SK-N-DZ (cell line): Measurements from ENCODE around the gene ERI2.
A peak's percentile ranks its signal among the peaks of the same experiment; 100 is the strongest.
"Not testable (repeated sequence)": the region's sequence is repeated elsewhere in the genome, so short reads cannot be mapped to it uniquely, and the experiment has no call there.

Source experiments
- DNase-seq: peaks from one replicate; pipeline ENCODE4 v3.0.0-alpha.2; 2015; ENCODE audit warnings: low spot score
- small RNA-seq, 2 experiments: library from RNA; depleted of rRNA; stranded (forward); fragments of <200 nt; gene quantifications; one replicate each; pipeline ENCODE3, GENCODE V24; 2014

ERI2 gene

DNA sequence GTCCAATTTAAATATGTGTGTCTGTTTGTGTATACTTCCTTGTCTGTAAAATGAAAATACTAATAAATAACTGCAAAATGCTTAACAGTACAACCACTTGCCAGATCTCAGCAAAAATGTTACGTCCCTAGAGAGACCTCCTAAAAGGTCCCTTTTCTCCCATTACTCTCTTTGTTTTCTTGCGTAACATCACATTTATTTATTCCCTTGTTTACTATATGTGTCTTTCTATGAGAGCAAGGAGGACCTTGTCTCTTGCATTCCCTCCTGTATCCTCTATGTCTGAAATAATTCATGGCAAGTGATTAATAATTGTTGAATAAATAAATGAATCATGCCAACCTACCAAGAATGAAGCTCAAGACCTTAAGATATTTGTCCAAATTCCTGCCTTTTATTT lies 40.5 kb downstream of the ERI2 start:
- no peak for DNase-seq

DNA sequence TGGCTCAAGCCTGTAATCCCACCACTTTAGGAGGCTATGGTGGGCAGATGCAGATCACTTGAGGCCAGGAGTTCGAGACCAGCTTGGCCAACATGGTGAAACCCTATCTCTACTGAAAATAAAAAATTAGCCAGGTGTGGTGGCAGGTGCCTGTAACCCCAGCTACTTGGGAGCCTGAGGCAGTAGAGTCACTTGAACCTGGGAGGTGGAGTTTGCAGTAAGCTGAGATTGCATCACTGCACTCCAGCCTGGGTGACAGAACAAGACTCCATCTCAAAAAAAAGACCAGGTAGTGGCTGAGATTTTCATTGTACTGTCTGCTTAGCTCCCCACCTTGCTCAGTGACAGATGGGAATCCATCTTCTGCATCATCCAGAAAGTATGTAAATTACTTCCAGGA lies 41.8 kb downstream of the ERI2 start:
- not testable (repeated sequence) for DNase-seq

DNA sequence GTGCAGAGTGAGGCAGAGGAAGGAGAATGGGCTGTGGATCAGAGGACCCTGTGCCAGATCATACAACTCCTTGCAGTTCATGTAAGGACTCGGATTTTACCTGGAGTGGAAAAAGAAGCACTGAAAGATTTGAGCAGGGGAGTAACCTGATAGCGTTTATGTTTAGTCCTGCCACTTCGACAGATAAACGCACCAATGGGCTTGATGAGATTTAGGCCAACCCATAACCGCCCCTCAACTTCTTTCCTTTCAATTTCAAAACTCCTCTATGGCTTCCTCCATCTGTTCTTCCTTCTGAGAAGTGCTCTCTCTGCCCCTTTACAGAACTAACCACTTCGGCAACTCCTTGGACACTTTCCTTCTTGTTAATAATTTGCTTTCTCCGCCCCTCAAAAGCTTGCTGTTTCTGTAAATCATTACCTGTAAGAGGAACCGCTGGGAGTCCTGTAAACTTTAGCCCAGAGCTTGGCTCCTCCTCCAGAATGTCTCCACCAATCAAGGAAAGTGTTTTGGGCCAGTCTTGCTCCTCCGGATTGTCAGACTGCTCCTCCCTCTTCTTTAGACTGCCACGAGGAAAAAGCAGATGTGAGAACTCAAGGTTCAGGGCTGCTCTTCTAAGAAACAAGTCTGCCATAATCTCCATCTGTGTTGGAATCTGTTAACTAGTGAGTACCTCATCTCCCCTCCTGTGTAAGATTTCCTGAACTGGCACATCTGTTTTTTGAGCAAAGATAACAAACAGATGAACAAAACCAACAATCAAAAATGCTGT lies 42.6 kb downstream of the ERI2 start, which contains the start of gene ACSM3:
Gene ACSM3 (plus strand): TSS at position 554 of the 772 bp plus-strand sequence. CDS start 6,021 bp downstream, outside the sequence.
- DNase-seq: peak; percentile 5

DNA sequence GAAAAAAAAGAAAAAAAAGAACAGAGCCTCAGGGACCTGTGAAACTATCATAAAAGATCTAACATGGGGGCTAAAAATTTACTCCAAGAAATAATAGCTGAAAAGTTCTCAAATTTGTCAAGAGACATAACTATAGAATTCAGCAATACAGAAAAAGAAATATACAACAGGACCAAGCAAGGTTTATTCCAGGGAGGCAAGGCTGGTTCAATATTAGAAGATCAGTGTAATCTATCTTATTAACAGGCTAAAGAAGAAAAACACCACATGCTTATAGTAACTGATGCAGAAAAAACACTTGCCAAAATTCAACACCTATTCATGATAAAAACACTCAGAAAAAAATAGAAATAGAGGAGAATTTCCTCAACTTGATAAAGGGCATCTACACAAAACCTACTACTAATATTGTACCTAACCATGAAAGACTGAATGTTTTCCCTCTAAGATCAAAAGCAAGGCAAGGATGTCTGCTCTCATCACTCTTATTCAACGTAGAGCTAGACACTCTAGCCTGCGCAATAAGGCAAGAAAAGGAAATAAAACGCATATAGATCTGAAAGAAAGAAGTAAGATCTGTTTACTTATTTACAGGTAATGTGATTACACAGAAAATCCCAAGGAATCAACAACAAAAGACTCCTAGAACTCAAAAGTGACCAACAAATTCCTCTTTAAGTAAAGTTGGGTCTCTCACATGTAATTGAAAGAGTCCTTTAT lies 43.7 kb downstream of the ERI2 start:
- DNase-seq: no peak

DNA sequence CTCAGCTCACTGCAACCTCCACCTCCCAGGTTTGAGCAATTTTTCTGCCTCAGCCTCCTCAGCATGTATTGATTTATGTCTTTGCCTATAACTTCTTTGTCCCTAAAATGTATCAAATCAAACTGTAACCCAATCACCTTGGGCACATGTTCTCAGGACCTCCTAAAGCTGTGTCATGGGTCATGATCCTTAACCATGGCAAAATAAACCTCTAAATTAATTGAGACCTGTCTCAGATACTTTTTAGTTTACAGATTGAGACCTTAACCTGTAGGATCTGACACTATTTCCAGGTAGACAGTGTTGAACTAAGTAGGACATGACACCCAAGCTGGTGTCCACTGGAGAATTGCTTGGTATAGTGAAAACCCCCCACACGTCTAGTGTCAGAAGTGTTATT lies 45.1 kb downstream of the ERI2 start:
- no peak for DNase-seq

DNA sequence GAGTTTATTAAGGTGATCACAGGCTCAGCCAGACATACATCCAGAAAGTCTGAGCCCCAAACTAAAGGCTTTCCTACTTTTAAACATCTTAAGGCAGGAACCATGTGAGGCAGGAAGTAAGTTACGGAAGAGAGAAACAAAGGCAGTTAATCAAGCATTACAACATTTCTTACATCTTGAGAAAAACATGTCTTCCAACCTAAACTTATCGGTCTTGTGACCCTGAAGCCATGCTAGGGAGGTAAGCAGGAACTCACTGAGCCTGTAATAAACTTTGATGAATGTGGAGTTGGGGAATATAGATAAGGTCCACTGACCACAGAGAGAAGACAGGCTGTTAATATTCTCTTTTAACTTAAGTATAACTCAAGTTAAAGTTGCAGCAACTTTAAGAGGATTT lies 45.9 kb downstream of the ERI2 start:
- DNase-seq: no peak

DNA sequence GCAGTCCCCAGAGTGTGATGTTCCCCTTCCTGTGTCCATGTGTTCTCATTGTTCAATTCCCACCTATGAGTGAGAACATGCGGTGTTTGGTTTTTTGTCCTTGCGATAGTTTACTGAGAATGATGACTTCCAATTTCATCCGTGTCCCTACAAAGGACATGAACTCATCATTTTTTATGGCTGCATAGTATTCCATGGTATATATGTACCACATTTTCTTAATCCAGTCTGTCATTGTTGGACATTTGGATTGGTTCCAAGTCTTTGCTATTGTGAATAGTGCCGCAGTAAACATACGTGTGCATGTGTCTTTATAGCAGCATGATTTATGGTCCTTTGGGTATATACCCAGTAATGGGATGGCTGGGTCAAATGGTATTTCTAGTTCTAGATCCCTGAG lies 50.5 kb downstream of the ERI2 start:
- DNase-seq: not testable (repeated sequence)

DNA sequence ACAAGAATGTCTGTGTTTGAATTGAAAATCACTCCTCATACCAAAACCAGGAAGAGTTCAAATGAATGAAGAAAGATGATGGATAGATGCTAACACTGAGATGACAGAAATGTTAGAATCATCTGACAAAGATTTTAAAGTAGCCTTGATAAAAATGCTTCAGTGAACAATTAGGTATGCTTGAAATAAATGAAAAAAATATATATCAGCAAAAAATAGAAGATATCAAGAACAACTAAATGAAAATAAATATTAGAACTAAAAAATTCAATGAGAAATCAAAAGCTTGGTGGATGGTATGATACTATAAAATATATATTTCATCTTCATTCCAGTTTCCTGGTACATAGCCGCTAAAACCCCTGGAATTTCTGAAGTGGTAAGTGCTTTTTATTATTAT lies 51.0 kb downstream of the ERI2 start:
- DNase-seq: no peak

DNA sequence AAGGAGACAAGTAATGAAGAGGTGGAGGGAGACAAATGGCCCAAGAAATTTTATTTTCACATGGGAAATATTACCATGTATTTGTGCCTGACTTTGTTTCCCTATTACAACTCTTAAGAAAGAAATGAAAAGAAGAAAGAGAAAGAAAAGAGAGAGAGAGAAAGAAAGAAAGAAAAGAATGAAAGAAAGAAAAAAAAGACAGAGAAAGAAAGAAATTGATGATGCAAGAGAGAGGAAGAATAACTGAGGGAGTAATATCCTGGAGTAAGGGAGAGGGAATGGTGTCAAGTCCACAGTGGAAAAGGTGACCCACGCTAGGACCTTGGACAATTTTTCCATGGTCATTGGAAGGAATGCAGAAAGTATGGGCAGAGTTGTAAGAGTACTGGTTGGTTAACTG lies 52.5 kb downstream of the ERI2 start:
- DNase-seq: no peak

DNA sequence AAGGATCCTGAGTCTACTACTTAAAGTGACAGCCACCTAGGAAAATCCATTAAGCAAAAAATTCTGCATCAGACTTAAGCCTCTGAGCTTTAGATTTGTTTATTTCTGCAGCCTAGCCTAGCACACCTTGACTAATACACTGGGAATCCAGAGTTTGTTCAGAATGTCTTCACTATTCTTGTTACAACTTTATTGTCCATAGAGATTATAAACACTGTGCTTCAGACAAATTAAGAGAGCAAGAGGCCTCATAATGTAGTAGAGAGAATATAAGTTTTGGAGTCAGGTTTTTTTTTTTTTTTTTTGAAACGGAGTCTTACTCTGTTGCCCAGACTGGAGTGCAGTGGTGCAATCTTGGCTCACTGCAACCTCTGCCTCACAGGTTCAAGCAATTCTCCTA lies 55.7 kb downstream of the ERI2 start:
- DNase-seq: no peak

DNA sequence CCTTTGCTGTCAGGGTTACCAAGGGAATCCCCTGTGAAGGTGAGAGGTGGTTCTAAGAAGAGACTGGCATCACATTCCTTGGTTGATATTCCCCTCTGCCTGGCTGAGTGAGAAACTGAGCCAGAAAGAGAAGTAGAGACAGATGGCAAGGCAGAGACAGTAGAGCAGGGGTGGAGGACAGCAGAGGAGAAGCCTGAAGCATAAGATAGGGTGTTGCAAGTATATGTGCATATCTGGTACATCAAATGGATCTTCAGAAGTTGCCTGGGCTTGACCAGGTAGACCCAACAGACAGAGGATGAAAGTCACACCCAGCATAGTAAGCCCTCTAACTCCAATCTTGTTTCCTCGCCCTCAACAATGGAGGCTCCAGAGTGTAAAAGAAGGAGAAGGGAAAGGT lies 56.8 kb downstream of the ERI2 start:
- no peak for DNase-seq

DNA sequence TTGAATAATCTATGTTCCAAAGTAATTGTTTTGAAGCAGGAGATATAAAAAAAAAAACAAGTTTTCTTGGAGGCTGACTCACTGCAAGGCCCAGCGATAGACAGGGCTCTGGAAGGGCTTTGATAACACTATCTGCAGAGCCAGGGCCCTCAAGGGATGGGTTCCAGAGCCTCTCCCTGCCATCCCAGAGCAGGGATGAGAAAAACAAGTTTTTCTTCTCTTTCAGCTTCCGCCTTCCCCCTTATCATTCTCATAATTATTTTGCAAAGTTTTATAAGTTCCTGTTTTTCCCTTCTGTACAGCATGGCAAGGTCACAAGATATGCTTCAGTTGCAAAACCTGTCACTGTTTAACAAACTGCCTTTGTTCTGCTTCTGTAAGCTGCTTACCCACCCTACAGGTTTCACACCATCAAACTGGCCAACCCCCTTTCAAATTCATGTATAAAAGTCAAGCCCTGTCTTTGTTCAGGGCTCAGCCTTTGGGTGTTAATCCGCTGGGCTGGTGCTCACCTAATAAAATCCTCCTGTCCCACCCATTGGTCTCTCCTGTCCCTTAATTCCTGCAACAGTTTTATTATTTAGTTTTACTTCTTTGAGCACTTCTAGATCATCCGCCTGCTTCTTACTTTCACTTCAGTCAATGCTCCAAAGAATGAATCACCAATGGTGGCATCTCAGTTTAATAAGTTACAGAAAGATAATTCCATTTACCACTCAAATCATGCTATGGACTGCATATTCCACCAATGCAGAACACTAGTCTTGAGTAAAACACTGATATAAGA lies 59.0 kb downstream of the ERI2 start:
- DNase-seq: no peak

DNA sequence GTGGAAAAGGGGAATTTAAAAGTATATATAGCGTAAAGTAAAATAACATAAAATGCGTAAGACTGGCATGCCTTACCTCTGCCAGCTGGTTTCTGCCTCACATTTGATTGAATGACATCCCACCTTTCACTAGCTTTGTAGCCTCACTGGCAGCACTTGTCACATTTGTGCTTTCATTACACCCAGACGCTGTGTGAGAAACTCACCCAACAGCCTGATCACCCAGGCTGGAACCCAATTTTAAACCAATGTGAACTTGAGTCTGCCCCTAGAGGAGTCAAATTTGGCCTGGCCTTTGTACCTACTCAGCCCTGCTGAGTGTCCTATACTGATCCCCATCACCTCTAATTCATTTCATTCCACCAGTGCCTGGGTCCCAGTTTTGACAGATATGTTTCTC lies 59.8 kb downstream of the ERI2 start:
- DNase-seq: no peak

Small RNAs within 50 kb of the gene (small RNA-seq; reads per million reads assigned to genes)
- gene RF00618: 0 reads per million in 2 experiments
- 0 to 0.04 reads per million in 2 experiments for gene RNU6-944P
